Osteoblast (primary cell): Measurements from ENCODE around the gene SLC25A25. TPM values are rescaled to one million over a fixed set of nuclear protein-coding genes. Genes with fewer than 3 reads are reported as not detected.
"Not testable (repeated sequence)": the region's sequence is repeated elsewhere in the genome, so short reads cannot be mapped to it uniquely, and the experiment has no call there.

Source experiments
- DNase-seq: peaks from one replicate; pipeline ENCODE4 v3.0.0; 2011; ENCODE audit warnings: low spot score, mixed read lengths; ENCODE audit not compliant: insufficient read length; ENCODE audit errors: missing footprints
- H2AFZ ChIP-seq: 2 replicates; pipeline ENCODE4 v1.6.0; 2011; ENCODE audit warnings: mild to moderate bottlenecking, low read length
- H3K27ac ChIP-seq: 2 replicates; pipeline ENCODE4 v1.5.1; 2011; ENCODE audit warnings: mild to moderate bottlenecking, low read depth, low read length, moderate library complexity
- H3K27me3 ChIP-seq: 2 replicates; pipeline ENCODE4 v1.6.0; 2012; ENCODE audit warnings: mild to moderate bottlenecking, control low read depth, inconsistent platforms, low read length, moderate library complexity; ENCODE audit not compliant: insufficient read depth
- H3K36me3 ChIP-seq: 2 replicates; pipeline ENCODE4 v1.5.1; 2011; ENCODE audit warnings: mild to moderate bottlenecking, low read length, control low read depth, moderate library complexity; ENCODE audit not compliant: insufficient read depth
- H3K4me1 ChIP-seq: 2 replicates; pipeline ENCODE4 v1.5.1; 2011; ENCODE audit warnings: mild to moderate bottlenecking, low read length, control low read depth, moderate library complexity; ENCODE audit not compliant: insufficient read depth
- H3K4me2 ChIP-seq: 2 replicates; pipeline ENCODE4 v1.6.0; 2011; ENCODE audit warnings: mild to moderate bottlenecking, low read length; ENCODE audit not compliant: insufficient read depth
- H3K4me3 ChIP-seq: fragments of 200-600 bp; sonication (generic); 3 replicates; pipeline ENCODE4 v1.5.1; 2012; ENCODE audit warnings: mild to moderate bottlenecking, low read length, inconsistent platforms; ENCODE audit not compliant: insufficient read depth
- H3K79me2 ChIP-seq: 2 replicates; pipeline ENCODE4 v1.6.0; 2012; ENCODE audit warnings: mild to moderate bottlenecking, low read length, control low read depth, inconsistent platforms; ENCODE audit not compliant: insufficient read depth
- H3K9me3 ChIP-seq: 2 replicates; pipeline ENCODE4 v1.5.1; 2011; ENCODE audit warnings: low read depth, low read length, control low read depth
- H4K20me1 ChIP-seq: 2 replicates; pipeline ENCODE4 v1.6.0; 2012; ENCODE audit warnings: mild to moderate bottlenecking, low read length, control low read depth; ENCODE audit not compliant: insufficient read depth
- CTCF ChIP-seq: IDR thresholded peaks from 2 replicates; pipeline ENCODE4 v1.5.1; 2011; ENCODE audit warnings: mild to moderate bottlenecking, low read depth, low read length, moderate library complexity; ENCODE audit errors: extremely low read depth
- total RNA-seq: library from RNA; depleted of rRNA; stranded (reverse); fragments of >200 nt; gene quantifications from 2 replicates; pipeline ENCODE4 v1.2.3, GENCODE V29; 2012

The SLC25A25 gene
- 9.7 and 13.4 TPM in 2 replicates for total RNA-seq

- Histone ChIP-seq H3K4me1 (peaks cover 37% of the 10 kb centered on the region), H2AFZ (peak within 1 kb of the TSS; percentile 86), H3K9me3 (no peaks in the 10 kb centered on the region), H3K4me3 (peak within 1 kb of the TSS; percentile 84), H4K20me1 (no peaks in the 10 kb centered on the region), H3K4me2 (peak within 1 kb of the TSS; percentile 98), H3K79me2 (peaks cover 59% of the 10 kb centered on the region), H3K36me3 (peaks cover 6% of the 10 kb centered on the region), H3K27me3 (no peaks in the 10 kb centered on the region), H3K27ac (peak within 1 kb of the TSS; percentile 96)
- peak; percentile 99 for DNase-seq
- no peak for TF ChIP-seq CTCF
Observed at GRCh38 chr9:128067645-128068385, at the start of gene SLC25A25. TSS of gene SLC25A25 (plus strand) at chr9:128068232. CDS start at chr9:128068320, 88 bp downstream.

DNA sequence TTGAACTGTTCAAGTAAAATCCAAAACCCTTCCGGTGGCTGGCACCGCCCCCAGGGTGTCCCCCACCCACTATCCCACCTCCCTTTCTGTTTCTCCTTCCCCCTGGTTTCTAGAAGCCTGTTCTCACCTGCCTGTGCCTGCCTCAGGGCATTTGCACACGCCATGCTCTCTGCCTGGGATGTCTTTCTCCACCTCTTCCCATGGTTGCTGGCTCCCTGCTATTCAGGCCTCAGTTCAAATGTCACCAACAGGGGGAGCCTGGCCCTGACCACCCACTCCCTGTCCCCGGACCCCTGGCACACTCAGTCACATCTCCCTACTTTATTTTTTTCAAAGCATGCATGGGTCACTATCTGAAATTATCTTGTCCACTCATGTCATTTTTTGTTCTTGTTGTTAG is 47.3 kb upstream of the SLC25A25 start:
- H3K27me3 ChIP-seq: peaks cover 4% of the 10 kb centered on the region
- H4K20me1 ChIP-seq: no peaks in the 10 kb centered on the region
- H3K27ac ChIP-seq: no peak overlapping the region
- H3K4me1 ChIP-seq: no peaks in the 10 kb centered on the region
- no peaks in the 10 kb centered on the region for H3K9me3 ChIP-seq
- no peaks in the 10 kb centered on the region for H3K36me3 ChIP-seq
- no peaks in the 10 kb centered on the region for H3K79me2 ChIP-seq
- H3K4me2 ChIP-seq: no peak overlapping the region
- no peak for DNase-seq
- no peak overlapping the region for H3K4me3 ChIP-seq
- TF ChIP-seq CTCF: no peak
- H2AFZ ChIP-seq: no peak overlapping the region

GRCh38 chr9:128021098-128021497 is 46.9 kb upstream of the SLC25A25 start:
- no peak overlapping the region for H3K27ac ChIP-seq
- no peaks in the 10 kb centered on the region for H3K9me3 ChIP-seq
- H3K4me3 ChIP-seq: no peak overlapping the region
- DNase-seq: no peak
- TF ChIP-seq CTCF: no peak
- no peaks in the 10 kb centered on the region for H3K4me1 ChIP-seq
- H4K20me1 ChIP-seq: no peaks in the 10 kb centered on the region
- peaks cover 4% of the 10 kb centered on the region for H3K27me3 ChIP-seq
- H3K36me3 ChIP-seq: no peaks in the 10 kb centered on the region
- no peak overlapping the region for H2AFZ ChIP-seq
- no peak overlapping the region for H3K4me2 ChIP-seq
- no peaks in the 10 kb centered on the region for H3K79me2 ChIP-seq

- Histone ChIP-seq H4K20me1 (no peaks in the 10 kb centered on the region), H3K4me3 (no peak overlapping the region), H3K4me2 (no peak overlapping the region), H3K9me3 (no peaks in the 10 kb centered on the region), H3K36me3 (no peaks in the 10 kb centered on the region), H3K27me3 (no peaks in the 10 kb centered on the region), H3K4me1 (no peaks in the 10 kb centered on the region), H3K79me2 (no peaks in the 10 kb centered on the region), H2AFZ (peak overlapping the region; percentile 57), H3K27ac (no peak overlapping the region)
- no peak for TF ChIP-seq CTCF
- DNase-seq: peak; percentile 73
Observed at GRCh38 chr9:128022886-128023285, 45.1 kb upstream of the SLC25A25 start.

- H3K27me3 ChIP-seq, H3K79me2 ChIP-seq, H3K4me1 ChIP-seq, H2AFZ ChIP-seq, DNase-seq, H3K27ac ChIP-seq, H4K20me1 ChIP-seq, H3K4me2 ChIP-seq, H3K36me3 ChIP-seq, H3K4me3 ChIP-seq, H3K9me3 ChIP-seq: not testable (repeated sequence)
Observed at GRCh38 chr9:128023671-128024070, 44.4 kb upstream of the SLC25A25 start.
